ENCODE results near the gene GJA4. TPM values are rescaled to one million over a fixed set of nuclear protein-coding genes. Genes with fewer than 3 reads are reported as not detected.

GJA4 gene
- total RNA-seq, 1 experiment from 2014 or later, result not detected

DNA sequence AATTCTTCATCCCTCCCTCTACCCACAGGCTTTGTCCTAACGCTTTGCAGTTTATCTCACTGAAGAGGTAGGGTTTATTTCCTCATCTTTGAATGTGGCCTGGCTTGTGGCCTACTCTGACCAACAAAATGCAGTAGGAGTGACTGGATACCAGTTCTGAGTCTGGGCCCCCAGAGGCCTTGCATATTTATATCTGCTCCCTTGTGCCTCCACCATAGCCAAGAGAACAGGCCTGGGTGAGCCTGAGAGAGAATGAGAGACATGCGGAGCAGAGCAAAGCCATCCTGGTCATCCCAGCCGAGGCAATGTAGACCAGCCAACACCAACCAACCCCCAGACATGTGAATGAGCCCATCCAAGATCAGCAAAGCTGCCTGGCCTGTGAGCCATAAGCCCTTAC lies 36.5 kb downstream of the GJA4 start:
- DNase-seq (ENCODE audit: low read depth), result no peak

DNA sequence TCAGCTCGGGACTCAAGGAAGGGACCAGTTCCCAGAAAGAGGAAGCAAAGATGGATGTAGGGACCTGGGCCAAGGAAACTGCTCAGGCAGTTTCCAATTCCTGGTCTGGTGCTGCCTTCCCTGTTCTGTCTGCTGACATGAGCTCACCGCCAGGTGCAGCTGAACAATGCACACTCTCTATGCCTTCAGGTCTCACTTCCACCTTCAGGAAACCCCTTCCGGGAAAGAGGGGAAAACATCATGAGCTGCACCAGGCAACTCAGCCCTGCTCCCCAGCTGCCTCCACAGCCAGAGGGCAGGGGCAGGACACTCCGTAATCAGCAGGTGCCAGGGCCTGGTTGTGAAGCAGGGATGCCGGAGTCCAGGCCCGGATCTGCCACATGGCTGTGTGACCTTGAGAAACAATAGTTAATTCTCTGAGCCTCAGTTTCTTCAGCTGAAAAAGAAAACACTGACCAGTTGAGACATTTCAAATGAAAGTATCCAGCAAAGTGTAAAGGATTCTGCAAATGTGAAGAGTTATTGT lies 39.0 kb downstream of the GJA4 start:
- DNase-seq (ENCODE audit: low read depth), result no peak

- no peak for DNase-seq (ENCODE audit: low read depth)
Observed at GRCh38 chr1:34833711-34834110, 40.9 kb downstream of the GJA4 start.

DNA sequence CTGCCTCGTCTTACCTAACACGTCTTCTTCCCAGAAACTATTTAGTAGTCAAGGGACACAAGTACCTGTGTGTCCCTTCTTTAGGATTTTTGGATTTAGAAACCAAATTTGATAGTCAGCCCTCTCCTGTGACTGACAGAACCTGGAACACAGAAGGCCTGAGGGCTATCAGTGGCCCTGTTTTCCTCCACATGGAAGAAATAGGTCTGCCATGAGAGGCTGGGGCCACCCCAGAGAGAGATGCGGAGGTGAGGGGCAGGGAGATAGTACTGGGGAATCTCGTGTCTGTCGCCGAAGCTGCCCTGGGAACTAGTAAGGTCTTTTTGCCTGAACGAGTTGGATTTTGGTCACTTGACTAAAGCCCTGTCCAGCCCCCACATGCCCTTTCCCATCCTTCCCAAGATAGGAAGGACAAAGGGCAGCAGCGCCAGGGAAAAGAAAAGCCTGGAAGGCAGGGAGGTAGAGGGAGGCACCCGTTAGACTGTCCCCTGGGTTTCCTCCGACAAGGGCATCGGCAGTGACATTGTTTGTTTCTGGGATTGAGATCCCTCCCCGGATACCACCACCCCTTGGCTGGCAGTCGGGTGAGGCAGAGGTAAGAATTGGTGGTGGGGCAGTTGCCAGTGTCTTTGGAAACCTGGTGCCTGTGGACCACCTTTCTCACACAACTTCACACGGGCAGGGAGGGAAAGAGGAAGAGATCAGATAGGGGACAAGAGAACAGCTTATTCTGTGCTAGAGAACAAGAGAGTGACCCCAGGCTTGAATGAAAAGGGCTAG lies 46.9 kb downstream of the GJA4 start:
- no peak for DNase-seq (ENCODE audit: low read depth)

GRCh38 chr1:34840426-34840825 lies 47.6 kb downstream of the GJA4 start:
- DNase-seq (ENCODE audit: low read depth), result no peak

GRCh38 chr1:34842073-34842472 lies 49.3 kb downstream of the GJA4 start:
- DNase-seq (ENCODE audit: low read depth), result no peak

DNA sequence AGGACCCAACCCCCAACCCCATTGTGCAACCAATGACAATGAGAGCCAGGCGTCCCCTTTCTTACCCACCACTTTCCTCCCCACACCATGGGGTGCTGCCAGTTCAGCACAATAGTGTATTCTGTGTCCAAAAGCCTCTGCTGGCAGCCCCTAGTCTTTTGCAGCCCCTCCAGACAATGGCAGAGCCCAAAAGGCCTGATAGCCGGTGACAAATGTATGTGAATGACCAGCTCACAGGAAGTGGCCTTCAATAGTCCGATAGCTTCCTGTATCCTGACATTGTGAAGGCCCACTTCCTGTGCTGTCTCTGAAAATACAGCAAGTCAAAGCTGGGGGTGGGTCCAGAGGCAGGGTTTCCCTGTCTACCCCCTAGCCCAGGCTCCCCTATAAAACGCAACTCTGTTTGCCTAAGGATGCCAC lies 50.2 kb downstream of the GJA4 start:
- DNase-seq (ENCODE audit: low read depth), result no peak

GRCh38 chr1:34843392-34844251 lies 50.8 kb downstream of the GJA4 start:
- DNase-seq (ENCODE audit: low read depth), result no peak

DNA sequence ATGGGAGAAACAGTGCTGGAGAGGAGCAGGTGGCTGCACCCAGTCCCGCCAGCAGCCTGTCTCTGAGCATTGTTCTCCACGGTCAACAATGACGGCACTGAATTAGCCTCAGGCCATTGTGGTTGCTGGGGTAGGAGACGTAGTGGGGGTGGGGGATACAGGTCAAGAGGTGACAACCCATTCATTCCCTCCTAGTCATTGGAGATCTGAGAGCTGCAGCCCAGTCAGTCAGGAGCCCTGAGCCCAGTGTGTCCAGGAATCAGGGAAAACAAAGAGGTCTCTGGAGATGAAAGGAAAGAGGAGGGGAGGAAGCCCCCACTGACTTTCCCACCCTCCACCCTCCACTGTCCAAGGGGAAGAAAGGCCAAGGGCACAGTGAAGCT lies 51.4 kb downstream of the GJA4 start:
- no peak for DNase-seq (ENCODE audit: low read depth)

Other genes with a start within 250 kb of the GJA4 start
- gene GJB5, start 38.0 kb upstream of the GJA4 start, total RNA-seq (2014; rRNA removed; shearing (Covaris generic)), result not detected in 2 replicates
- gene GJB4, start 33.3 kb upstream of the GJA4 start, total RNA-seq (2014; rRNA removed; shearing (Covaris generic)), result not detected in 2 replicates
- gene GJB3, start 11.8 kb upstream of the GJA4 start, total RNA-seq (2014; rRNA removed; shearing (Covaris generic)), result not detected in 2 replicates
- gene SMIM12, start 66.8 kb downstream of the GJA4 start, total RNA-seq (2014; rRNA removed; shearing (Covaris generic)), result 63.2 and 64.2 TPM in 2 replicates
- 0.05 and 0.13 TPM in 2 replicates for gene DLGAP3, start 136.7 kb downstream of the GJA4 start, total RNA-seq (2014; rRNA removed; shearing (Covaris generic))
- 22.1 and 31.2 TPM in 2 replicates for gene TMEM35B, start 192.3 kb downstream of the GJA4 start, total RNA-seq (2014; rRNA removed; shearing (Covaris generic))
- 4.6 and 6.6 TPM in 2 replicates for gene ZMYM6, start 238.9 kb downstream of the GJA4 start, total RNA-seq (2014; rRNA removed; shearing (Covaris generic))